ENCODE data around the gene EHD4.

The EHD4 gene

GRCh38 chr15:41915255-41915994, 56.9 kb downstream of the EHD4 start:
- peak overlapping the region in 1 of 5 donors; percentile 2 for H3K4me3 ChIP-seq (ENCODE audit: low read depth in 1 of 5, low read length in 5 of 5)
- peaks cover 19 to 85% (median 78%) of the 10 kb centered on the region in 5 donors for H3K4me1 ChIP-seq (ENCODE audit: control insufficient read depth in 5 of 5, insufficient read depth in 5 of 5, low read length in 5 of 5)
- peak overlapping the region; percentile 64 for H3K27ac ChIP-seq (ENCODE audit: low read depth, low read length)
- H3K9ac ChIP-seq (ENCODE audit: low read length in 5 of 5), result peak overlapping the region in 1 of 5 donors; percentile 15
- no peaks in the 10 kb centered on the region for H3K9me3 ChIP-seq (ENCODE audit: control insufficient read depth in 5 of 5, low read length in 5 of 5)
- H3K27me3 ChIP-seq (ENCODE audit: control insufficient read depth in 5 of 5, insufficient read depth in 4 of 5, low read length in 5 of 5), result no peaks in the 10 kb centered on the region
- H3K36me3 ChIP-seq (ENCODE audit: control insufficient read depth in 5 of 5, insufficient read depth in 5 of 5, low read length in 5 of 5), result peaks cover 0 to 48% (median 25%) of the 10 kb centered on the region in 5 donors

- Histone ChIP-seq H3K27me3 (ENCODE audit: control insufficient read depth in 5 of 5, insufficient read depth in 4 of 5, low read length in 5 of 5) (no peaks in the 10 kb centered on the region), H3K36me3 (ENCODE audit: control insufficient read depth in 5 of 5, insufficient read depth in 5 of 5, low read length in 5 of 5) (peaks cover 0 to 54% (median 29%) of the 10 kb centered on the region in 5 donors), H3K27ac (ENCODE audit: low read depth, low read length) (peak overlapping the region; percentile 59), H3K4me3 (ENCODE audit: low read depth in 1 of 5, low read length in 5 of 5) (no peak overlapping the region), H3K9me3 (ENCODE audit: control insufficient read depth in 5 of 5, low read length in 5 of 5) (no peaks in the 10 kb centered on the region), H3K9ac (ENCODE audit: low read length in 5 of 5) (no peak overlapping the region), H3K4me1 (ENCODE audit: control insufficient read depth in 5 of 5, insufficient read depth in 5 of 5, low read length in 5 of 5) (peaks cover 11 to 75% (median 68%) of the 10 kb centered on the region in 5 donors)
These were observed 57.9 kb downstream of the EHD4 start for GRCh38 chr15:41914411-41914810.

GRCh38 chr15:41913256-41913655, 59.1 kb downstream of the EHD4 start:
- H3K36me3 ChIP-seq (ENCODE audit: control insufficient read depth in 5 of 5, insufficient read depth in 5 of 5, low read length in 5 of 5), result peaks cover 0 to 54% (median 29%) of the 10 kb centered on the region in 5 donors
- H3K27ac ChIP-seq (ENCODE audit: low read depth, low read length), result peak overlapping the region; percentile 59
- H3K4me1 ChIP-seq (ENCODE audit: control insufficient read depth in 5 of 5, insufficient read depth in 5 of 5, low read length in 5 of 5), result peaks cover 5 to 64% (median 56%) of the 10 kb centered on the region in 5 donors
- no peaks in the 10 kb centered on the region for H3K9me3 ChIP-seq (ENCODE audit: control insufficient read depth in 5 of 5, low read length in 5 of 5)
- no peak overlapping the region for H3K9ac ChIP-seq (ENCODE audit: low read length in 5 of 5)
- H3K27me3 ChIP-seq (ENCODE audit: control insufficient read depth in 5 of 5, insufficient read depth in 4 of 5, low read length in 5 of 5), result no peaks in the 10 kb centered on the region
- peak overlapping the region in 1 of 5 donors; percentile 28 for H3K4me3 ChIP-seq (ENCODE audit: low read depth in 1 of 5, low read length in 5 of 5)

DNA sequence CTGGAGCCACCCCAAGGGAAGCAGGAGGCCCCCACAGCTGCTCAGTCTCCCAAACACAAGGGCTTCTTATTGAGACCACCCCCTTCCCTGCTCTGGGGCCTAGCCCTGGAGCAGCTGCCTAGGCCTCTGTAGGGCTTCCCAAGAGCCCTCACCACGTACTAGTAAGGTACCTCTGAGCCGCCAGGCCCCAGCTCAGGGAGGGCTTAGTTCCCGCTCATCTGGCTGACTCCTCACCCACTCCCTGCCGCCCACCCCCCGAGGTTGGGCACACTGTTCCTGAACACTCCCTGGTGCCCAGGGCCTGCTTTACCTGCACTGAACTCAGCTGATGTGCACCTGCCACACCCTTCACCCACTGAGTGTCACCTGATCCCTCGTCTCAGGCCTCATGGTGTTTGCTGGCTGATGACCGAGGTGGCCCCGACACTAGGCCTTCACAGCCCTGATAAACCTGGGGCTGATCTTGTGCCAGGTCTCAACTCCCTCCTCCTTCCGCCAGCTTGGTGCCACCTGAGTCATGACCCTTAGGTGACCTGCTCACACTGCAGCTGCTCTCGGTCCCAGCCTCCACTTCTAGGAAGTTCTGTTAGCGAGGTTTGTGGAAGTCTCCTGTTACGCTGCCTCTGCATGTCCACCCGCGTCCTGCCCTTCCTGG, 60.5 kb downstream of the EHD4 start:
- Histone ChIP-seq H3K9ac (ENCODE audit: low read length in 5 of 5) (no peak overlapping the region), H3K4me3 (ENCODE audit: low read depth in 1 of 5, low read length in 5 of 5) (no peak overlapping the region), H3K4me1 (ENCODE audit: control insufficient read depth in 5 of 5, insufficient read depth in 5 of 5, low read length in 5 of 5) (peaks cover 0 to 53% (median 47%) of the 10 kb centered on the region in 5 donors), H3K9me3 (ENCODE audit: control insufficient read depth in 5 of 5, low read length in 5 of 5) (no peaks in the 10 kb centered on the region), H3K27me3 (ENCODE audit: control insufficient read depth in 5 of 5, insufficient read depth in 4 of 5, low read length in 5 of 5) (no peaks in the 10 kb centered on the region), H3K36me3 (ENCODE audit: control insufficient read depth in 5 of 5, insufficient read depth in 5 of 5, low read length in 5 of 5) (peaks cover 0 to 57% (median 39%) of the 10 kb centered on the region in 5 donors), H3K27ac (ENCODE audit: low read depth, low read length) (no peak overlapping the region)

DNA sequence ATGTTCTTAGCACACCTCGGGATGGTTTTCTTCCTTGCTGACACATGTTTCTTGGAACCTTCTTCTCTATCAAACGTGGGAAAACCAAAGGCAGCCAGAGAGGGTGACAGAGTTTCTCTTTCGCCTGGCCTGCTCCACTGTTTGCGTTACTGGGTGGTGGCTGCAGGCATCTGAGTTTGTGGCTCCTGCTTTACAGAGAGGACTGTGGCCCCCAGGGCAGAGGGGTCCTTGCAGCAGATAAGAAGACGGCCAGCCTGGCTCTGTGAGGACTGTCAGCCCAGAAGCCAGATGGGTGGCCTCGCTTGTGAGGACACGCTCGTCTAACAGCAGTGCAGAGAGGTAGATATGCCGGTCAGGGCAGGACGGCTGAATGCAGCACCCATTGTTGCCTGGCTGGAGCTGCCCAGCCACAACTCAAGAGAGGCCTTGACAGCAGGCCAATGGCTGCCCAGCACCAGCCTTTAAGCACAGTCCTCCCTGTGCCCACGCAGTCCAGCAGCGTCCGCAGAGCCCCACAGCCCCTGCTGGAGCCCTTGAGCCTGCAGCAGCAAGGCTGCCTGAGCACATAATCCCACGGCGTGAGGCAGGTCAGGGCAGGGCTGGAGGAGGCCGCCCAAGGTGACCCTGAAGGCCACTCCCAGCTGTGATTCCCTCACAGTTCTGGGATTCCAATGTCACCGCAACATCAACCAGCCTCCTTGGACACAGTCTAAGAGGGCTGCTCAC, 63.5 kb downstream of the EHD4 start:
- Histone ChIP-seq H3K9ac (ENCODE audit: low read length in 5 of 5) (no peak overlapping the region), H3K4me1 (ENCODE audit: control insufficient read depth in 5 of 5, insufficient read depth in 5 of 5, low read length in 5 of 5) (peaks cover 4 to 49% (median 42%) of the 10 kb centered on the region in 5 donors), H3K27ac (ENCODE audit: low read depth, low read length) (no peak overlapping the region), H3K9me3 (ENCODE audit: control insufficient read depth in 5 of 5, low read length in 5 of 5) (no peaks in the 10 kb centered on the region), H3K36me3 (ENCODE audit: control insufficient read depth in 5 of 5, insufficient read depth in 5 of 5, low read length in 5 of 5) (peaks cover 0 to 61% (median 56%) of the 10 kb centered on the region in 5 donors), H3K27me3 (ENCODE audit: control insufficient read depth in 5 of 5, insufficient read depth in 4 of 5, low read length in 5 of 5) (no peaks in the 10 kb centered on the region), H3K4me3 (ENCODE audit: low read depth in 1 of 5, low read length in 5 of 5) (no peak overlapping the region)

- Histone ChIP-seq H3K4me3 (ENCODE audit: low read depth in 1 of 5, low read length in 5 of 5) (no peak overlapping the region), H3K9me3 (ENCODE audit: control insufficient read depth in 5 of 5, low read length in 5 of 5) (no peaks in the 10 kb centered on the region), H3K27ac (ENCODE audit: low read depth, low read length) (no peak overlapping the region), H3K9ac (ENCODE audit: low read length in 5 of 5) (peak overlapping the region in 1 of 5 donors; percentile 31), H3K4me1 (ENCODE audit: control insufficient read depth in 5 of 5, insufficient read depth in 5 of 5, low read length in 5 of 5) (peaks cover 4 to 33% (median 28%) of the 10 kb centered on the region in 5 donors), H3K36me3 (ENCODE audit: control insufficient read depth in 5 of 5, insufficient read depth in 5 of 5, low read length in 5 of 5) (peaks cover 0 to 67% (median 57%) of the 10 kb centered on the region in 5 donors), H3K27me3 (ENCODE audit: control insufficient read depth in 5 of 5, insufficient read depth in 4 of 5, low read length in 5 of 5) (no peaks in the 10 kb centered on the region)
These were observed 65.2 kb downstream of the EHD4 start for GRCh38 chr15:41907141-41907540.

DNA sequence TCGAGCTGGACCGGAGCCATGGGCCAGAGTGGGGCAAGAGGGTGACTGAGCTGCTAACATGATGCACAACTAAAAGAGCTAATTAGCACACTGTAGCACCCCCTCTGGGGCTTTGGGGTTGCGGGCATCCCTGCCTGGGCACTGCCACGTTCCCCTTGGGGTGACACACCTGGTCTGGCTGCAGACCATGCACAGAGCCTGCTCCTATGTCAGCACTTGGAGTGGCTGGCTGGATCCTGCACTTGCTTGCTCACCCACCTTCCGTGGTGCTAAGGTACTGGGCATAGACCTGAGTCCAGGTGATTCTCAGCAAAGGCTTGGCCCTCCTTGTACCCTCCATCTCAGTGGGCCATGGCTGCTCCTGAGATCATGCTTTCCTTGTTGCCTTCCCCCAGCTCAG, 65.7 kb downstream of the EHD4 start:
- peaks cover 0 to 67% (median 57%) of the 10 kb centered on the region in 5 donors for H3K36me3 ChIP-seq (ENCODE audit: control insufficient read depth in 5 of 5, insufficient read depth in 5 of 5, low read length in 5 of 5)
- no peak overlapping the region for H3K4me3 ChIP-seq (ENCODE audit: low read depth in 1 of 5, low read length in 5 of 5)
- no peak overlapping the region for H3K27ac ChIP-seq (ENCODE audit: low read depth, low read length)
- peaks cover 4 to 28% (median 23%) of the 10 kb centered on the region in 5 donors for H3K4me1 ChIP-seq (ENCODE audit: control insufficient read depth in 5 of 5, insufficient read depth in 5 of 5, low read length in 5 of 5)
- no peaks in the 10 kb centered on the region for H3K9me3 ChIP-seq (ENCODE audit: control insufficient read depth in 5 of 5, low read length in 5 of 5)
- peak overlapping the region in 1 of 5 donors; percentile 31 for H3K9ac ChIP-seq (ENCODE audit: low read length in 5 of 5)
- no peaks in the 10 kb centered on the region for H3K27me3 ChIP-seq (ENCODE audit: control insufficient read depth in 5 of 5, insufficient read depth in 4 of 5, low read length in 5 of 5)

DNA sequence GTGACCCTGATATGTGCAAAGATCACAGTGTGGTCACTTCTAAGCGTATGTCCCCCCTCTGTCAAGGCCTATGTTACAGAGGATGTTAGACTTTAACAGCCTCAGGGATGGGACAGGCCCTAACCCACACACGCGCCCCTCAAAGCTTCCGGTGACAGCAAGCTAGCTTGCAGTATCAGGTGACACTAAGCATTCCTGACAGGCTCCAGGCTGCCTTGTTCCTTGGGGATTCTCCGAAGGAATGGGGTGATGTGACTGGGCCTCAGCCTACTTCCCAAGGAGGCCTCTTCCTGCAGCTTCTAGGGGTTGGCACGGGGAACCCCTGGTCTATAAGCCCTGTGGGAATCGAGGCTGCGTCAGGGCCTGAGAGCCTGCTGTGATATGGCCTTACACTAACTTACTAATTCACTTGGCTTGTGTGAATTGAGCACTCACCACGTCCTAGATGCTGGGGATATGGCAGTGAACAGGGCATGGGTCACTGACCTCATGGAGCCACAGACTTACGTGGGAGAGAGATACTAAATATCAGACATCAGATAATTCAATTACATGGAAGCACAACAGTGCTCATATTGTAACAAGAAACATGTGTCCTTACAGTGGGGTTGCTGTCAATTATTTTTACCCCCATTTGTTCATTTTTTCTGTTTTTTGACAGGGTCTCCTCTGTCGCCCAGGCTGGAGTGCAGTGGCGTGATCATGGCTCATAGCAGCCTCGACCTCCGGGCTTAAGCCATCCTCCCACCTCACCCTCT, 67.1 kb downstream of the EHD4 start:
- Histone ChIP-seq H3K27ac (ENCODE audit: low read depth, low read length) (peak overlapping the region; percentile 61), H3K4me1 (ENCODE audit: control insufficient read depth in 5 of 5, insufficient read depth in 5 of 5, low read length in 5 of 5) (peaks cover 4 to 25% (median 23%) of the 10 kb centered on the region in 5 donors), H3K9me3 (ENCODE audit: control insufficient read depth in 5 of 5, low read length in 5 of 5) (no peaks in the 10 kb centered on the region), H3K9ac (ENCODE audit: low read length in 5 of 5) (peak overlapping the region in 1 of 5 donors; percentile 29), H3K4me3 (ENCODE audit: low read depth in 1 of 5, low read length in 5 of 5) (no peak overlapping the region), H3K36me3 (ENCODE audit: control insufficient read depth in 5 of 5, insufficient read depth in 5 of 5, low read length in 5 of 5) (peaks cover 0 to 73% (median 65%) of the 10 kb centered on the region in 5 donors), H3K27me3 (ENCODE audit: control insufficient read depth in 5 of 5, insufficient read depth in 4 of 5, low read length in 5 of 5) (no peaks in the 10 kb centered on the region)

GRCh38 chr15:41904541-41905005, 67.8 kb downstream of the EHD4 start:
- Histone ChIP-seq H3K27ac (ENCODE audit: low read depth, low read length) (peak overlapping the region; percentile 61), H3K9me3 (ENCODE audit: control insufficient read depth in 5 of 5, low read length in 5 of 5) (no peaks in the 10 kb centered on the region), H3K27me3 (ENCODE audit: control insufficient read depth in 5 of 5, insufficient read depth in 4 of 5, low read length in 5 of 5) (no peaks in the 10 kb centered on the region), H3K4me1 (ENCODE audit: control insufficient read depth in 5 of 5, insufficient read depth in 5 of 5, low read length in 5 of 5) (peaks cover 4 to 25% (median 23%) of the 10 kb centered on the region in 5 donors), H3K36me3 (ENCODE audit: control insufficient read depth in 5 of 5, insufficient read depth in 5 of 5, low read length in 5 of 5) (peaks cover 0 to 74% (median 68%) of the 10 kb centered on the region in 5 donors), H3K4me3 (ENCODE audit: low read depth in 1 of 5, low read length in 5 of 5) (no peak overlapping the region), H3K9ac (ENCODE audit: low read length in 5 of 5) (peak overlapping the region in 1 of 5 donors; percentile 4)

Data from subcutaneous abdominal adipose tissue (tissue), 5 donors.